HepG2 (cell line): ENCODE data around the gene SLC24A4. TPM values are rescaled to one million over a fixed set of nuclear protein-coding genes. Genes with fewer than 3 reads are reported as not detected.

ENCODE experiments used
- ATAC-seq: fragments of 200-7000 bp; cut with Tn5 transposase; 3 replicates; pipeline ENCODE4 v1.9.1; 2020; ENCODE audit warnings: mild to moderate bottlenecking, moderate library complexity
- BruUV-seq: library from RNA; stranded (reverse); fragments of 400-500 nt; replicated peaks from 2 replicates; lab custom pipeline; 2021; lab: Mats Ljungman, UMichigan
- CTCF ChIA-PET: fragments of 300-600 bp; formaldehyde crosslinking; extraction: SDS; loops from one replicate; lab custom pipeline; 2021; ENCODE audit warnings: low total read pairs, inconsistent platforms, low intra/inter-chr PET ratio; lab: Yijun Ruan, JAX
- POLR2A ChIA-PET: fragments of 350-600 bp; sonication (Branson Sonifier 250); formaldehyde crosslinking; loops from one replicate; lab custom pipeline; 2020; ENCODE audit warnings: antibody characterized with exemption, inconsistent platforms; lab: Yijun Ruan, JAX
- DNase-seq: peaks from one replicate; pipeline ENCODE4 v3.0.0-alpha.2; 2015; ENCODE audit warnings: low spot score
- FAIRE-seq: peaks from 3 replicates; lab custom pipeline; 2011; peaks lifted over from hg19 to GRCh38; lab: Jason Lieb, UNC
- H2AFZ ChIP-seq: one replicate; pipeline ENCODE4 v1.6.1; 2011; ENCODE audit warnings: low read length, inconsistent platforms
- H3K27ac ChIP-seq: fragments of 300-600 bp; 3 replicates; pipeline ENCODE4 v1.8.0; 2011; ENCODE audit warnings: mixed run types, mild to moderate bottlenecking, mixed read lengths, low read length, inconsistent platforms; ENCODE audit not compliant: insufficient read depth; ENCODE audit errors: extremely low read length
- H3K27me3 ChIP-seq, 2 experiments: fragments of 200-600 bp in 1 of 2; 2 replicates in 1 of 2; 3 replicates in 1 of 2; pipeline versions ENCODE4 v1.6.0 to v1.8.0; 2011; ENCODE audit warnings: low read length in 2 of 2, mild to moderate bottlenecking in 2 of 2, moderate library complexity in 2 of 2, inconsistent platforms in 1 of 2; ENCODE audit not compliant: insufficient read depth in 2 of 2, control insufficient read depth in 1 of 2
- H3K36me3 ChIP-seq, 2 experiments: fragments of 200-600 bp in 1 of 2; replicated peaks in 1 of 2; 2 replicates in 1 of 2; 3 replicates in 1 of 2; pipeline versions ENCODE4 v1.5.1 to v1.8.0; 2011; ENCODE audit warnings: low read length in 2 of 2, inconsistent platforms in 1 of 2; ENCODE audit not compliant: insufficient read depth in 2 of 2, control insufficient read depth in 1 of 2
- H3K4me1 ChIP-seq: 2 replicates; pipeline ENCODE4 v1.5.1; 2012; ENCODE audit warnings: low read length, inconsistent platforms; ENCODE audit not compliant: insufficient read depth
- H3K4me2 ChIP-seq: 2 replicates; pipeline ENCODE4 v1.6.0; 2011; ENCODE audit warnings: low read depth, low read length, inconsistent platforms
- H3K4me3 ChIP-seq, 3 experiments: fragments of 200-600 bp in 1 of 3; sonication (generic), shearing (Covaris generic) in 1 of 3; replicated peaks in 1 of 3; 2 replicates each; pipeline ENCODE4 v1.5.1; 2011 to 2016; ENCODE audit warnings: low read length in 3 of 3, inconsistent platforms in 2 of 3, low read depth in 2 of 3, mild to moderate bottlenecking in 2 of 3, control low read depth in 1 of 3, mixed read lengths in 1 of 3; ENCODE audit not compliant: insufficient read depth in 1 of 3
- H3K79me2 ChIP-seq: one replicate; pipeline ENCODE4 v1.6.1; 2011; ENCODE audit warnings: low read length, inconsistent platforms; ENCODE audit not compliant: insufficient read depth
- H3K9ac ChIP-seq: 2 replicates; pipeline ENCODE4 v1.6.0; 2011; ENCODE audit warnings: mild to moderate bottlenecking, low read depth, low read length, inconsistent platforms; ENCODE audit not compliant: insufficient read depth
- H3K9me3 ChIP-seq: 2 replicates; pipeline ENCODE4 v1.5.1; 2012; ENCODE audit warnings: mild to moderate bottlenecking, low read length
- H4K20me1 ChIP-seq: 2 replicates; pipeline ENCODE4 v1.6.0; 2011; ENCODE audit warnings: inconsistent platforms, mild to moderate bottlenecking, low read length, moderate library complexity; ENCODE audit not compliant: insufficient read depth
- FOXK1 ChIP-seq: sonication (generic); formaldehyde crosslinking; IDR thresholded peaks from 2 replicates; pipeline ENCODE4 v1.4.0; 2020; ENCODE audit warnings: low read depth, missing genetic modification reagents, borderline replicate concordance
- FOXK2 ChIP-seq: fragments of 450-650 bp; IDR thresholded peaks from 2 replicates; pipeline ENCODE4 v1.6.1; 2016
- GTF3A ChIP-seq: sonication (generic); formaldehyde crosslinking; conservative IDR thresholded peaks from 2 replicates; pipeline ENCODE4 v1.4.0; 2020; ENCODE audit warnings: mild to moderate bottlenecking, missing genetic modification reagents
- PATZ1 ChIP-seq: sonication (generic); formaldehyde crosslinking; IDR thresholded peaks from 2 replicates; pipeline ENCODE4 v1.4.0; 2020; ENCODE audit warnings: missing genetic modification reagents
- TFDP2 ChIP-seq: sonication (generic); formaldehyde crosslinking; IDR thresholded peaks from 2 replicates; pipeline ENCODE4 v1.4.0; 2020; ENCODE audit warnings: missing genetic modification reagents
- ZNF280B ChIP-seq: sonication (generic); formaldehyde crosslinking; IDR thresholded peaks from 2 replicates; pipeline ENCODE4 v1.5.0; 2020; ENCODE audit warnings: missing genetic modification reagents, mild to moderate bottlenecking, borderline replicate concordance
- ZNF451 ChIP-seq: sonication (generic); formaldehyde crosslinking; IDR thresholded peaks from 2 replicates; pipeline ENCODE4 v1.5.0; 2020; ENCODE audit warnings: mild to moderate bottlenecking, missing genetic modification reagents
- ZNF468 ChIP-seq: sonication (generic); formaldehyde crosslinking; IDR thresholded peaks from 2 replicates; pipeline ENCODE4 v1.8.0; 2022; ENCODE audit warnings: mild to moderate bottlenecking, moderate library complexity, missing genetic modification reagents
- ZNF552 ChIP-seq: sonication (generic); formaldehyde crosslinking; IDR thresholded peaks from 2 replicates; pipeline ENCODE4 v1.9.0; 2022; ENCODE audit warnings: missing genetic modification reagents, mild to moderate bottlenecking, borderline replicate concordance
- ZNF704 ChIP-seq: sonication (generic); formaldehyde crosslinking; IDR thresholded peaks from 2 replicates; pipeline ENCODE4 v1.8.1; 2023; ENCODE audit warnings: mild to moderate bottlenecking, inconsistent platforms, moderate library complexity, missing genetic modification reagents, borderline replicate concordance
- WGBS: methylation state at CpG from one replicate; pipeline ENCODE4 v1.1.6; 2017; ENCODE audit warnings: low lambda C conversion rate; 5-methylcytosine and 5-hydroxymethylcytosine counted together
- in situ Hi-C: cut with HindIII; loops from 2 replicates; pipeline ENCODE4 v1.10.0; 2017; ENCODE audit warnings: low pct_unique_long_range_greater_than_20kb; ENCODE audit not compliant: extremely low pct_ligation_motif_present
- intact Hi-C: fragments of 100-400 bp; cut with micrococcal nuclease; formaldehyde crosslinking; loops from one replicate; pipeline ENCODE4 v1.10.0; 2022; ENCODE audit not compliant: unreplicated experiment
- polyA plus RNA-seq, 8 experiments: library from polyadenylated mRNA; depleted of rRNA in 3 of 8; stranded (reverse) in 7 of 8; unstranded in 1 of 8; fragments of >200 nt; fragmentation: Illumina TruSeq in 4 of 8; extraction: Trizol in 4 of 8; gene quantifications; 2 replicates each; pipeline versions ENCODE4 v1.2.1 to v1.2.3, GENCODE V29; 2011 to 2016; ENCODE audit warnings: low read depth in 4 of 8, missing spikeins in 1 of 8, mixed read lengths in 1 of 8; ENCODE audit not compliant: insufficient read depth in 1 of 8
- total RNA-seq, 5 experiments: library from RNA; depleted of rRNA; stranded (reverse); fragments of >200 nt; fragmentation: Illumina TruSeq; extraction: Trizol; gene quantifications; 2 replicates each; pipeline ENCODE4 v1.2.3, GENCODE V29; 2016; ENCODE audit warnings: low read depth in 1 of 5
- TF ChIP-seq, protein P1 (sequence below): sonication (generic); formaldehyde crosslinking; IDR thresholded peaks from 2 replicates; pipeline ENCODE4 v1.4.0; 2020; ENCODE audit warnings: missing genetic modification reagents, mild to moderate bottlenecking, borderline replicate concordance

Gene SLC24A4
- total and polyA plus RNA-seq, 2 of the 13 experiments (the other 11 are each of a cell fraction or from before 2014, with no cell fraction given): not detected

DNA sequence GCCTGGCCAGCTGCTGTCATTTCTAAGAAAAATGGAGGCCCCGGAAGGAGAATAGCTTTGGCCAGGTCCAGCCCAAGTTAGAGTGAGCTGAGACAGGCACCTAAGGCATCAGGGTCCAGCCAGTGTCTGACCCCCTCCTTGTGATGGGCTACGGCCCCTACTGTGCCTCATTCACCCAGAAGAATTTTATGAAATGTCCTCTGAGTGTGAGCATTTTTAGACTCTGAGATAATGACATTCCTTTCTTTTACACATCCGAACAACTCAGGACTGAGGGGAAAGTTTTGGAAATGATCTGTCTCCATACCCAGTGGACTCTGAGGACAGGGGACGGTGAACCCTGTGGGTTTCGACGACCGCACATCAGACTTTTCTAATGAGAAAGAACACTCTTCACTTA is 50.4 kb downstream of the SLC24A4 start (continued):
- TF ChIP-seq ZNF552 (CRISPR knock-in tag) (no peak), PATZ1 (CRISPR knock-in tag) (no peak), ZNF451 (no peak), GTF3A (CRISPR knock-in tag) (no peak)
- TF ChIP-seq, protein P1, sequence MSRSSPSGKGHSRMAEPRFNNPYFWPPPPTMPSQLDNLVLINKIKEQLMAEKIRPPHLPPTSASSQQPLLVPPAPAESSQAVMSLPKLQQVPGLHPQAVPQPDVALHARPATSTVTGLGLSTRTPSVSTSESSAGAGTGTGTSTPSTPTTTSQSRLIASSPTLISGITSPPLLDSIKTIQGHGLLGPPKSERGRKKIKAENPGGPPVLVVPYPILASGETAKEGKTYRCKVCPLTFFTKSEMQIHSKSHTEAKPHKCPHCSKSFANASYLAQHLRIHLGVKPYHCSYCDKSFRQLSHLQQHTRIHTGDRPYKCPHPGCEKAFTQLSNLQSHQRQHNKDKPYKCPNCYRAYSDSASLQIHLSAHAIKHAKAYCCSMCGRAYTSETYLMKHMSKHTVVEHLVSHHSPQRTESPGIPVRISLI (CRISPR knock-in tag): no peak

GRCh38 chr14:92380131-92380530 is 57.2 kb downstream of the SLC24A4 start:
- in situ Hi-C loops (no loop called here), intact Hi-C loops (no loop called here)
- CTCF ChIA-PET: no interaction called here
- TF ChIP-seq ZNF280B (CRISPR knock-in tag) (no peak), FOXK1 (no peak), FOXK2 (no peak), TFDP2 (CRISPR knock-in tag) (no peak), ZNF468 (no peak), ZNF704 (CRISPR knock-in tag) (no peak)
- no peak overlapping the region for H3K9ac ChIP-seq
- peaks cover 2 to 36% of the 10 kb centered on the region in 2 experiments; a peak in 4 of 5 replicates for H3K27me3 ChIP-seq
- H3K79me2 ChIP-seq: no peaks in the 10 kb centered on the region
- DNase-seq: no peak
- no TSS peak for BruUV-seq
- 0% methylated on average over 4 of the region's 10 CpGs for WGBS
- H3K36me3 ChIP-seq: no peaks in the 10 kb centered on the region
- H4K20me1 ChIP-seq: no peaks in the 10 kb centered on the region
- no peak overlapping the region for H3K4me2 ChIP-seq
- no peak overlapping the region for H2AFZ ChIP-seq
- H3K4me3 ChIP-seq: no peak overlapping the region
- H3K9me3 ChIP-seq: no peaks in the 10 kb centered on the region
- H3K4me1 ChIP-seq: no peaks in the 10 kb centered on the region
- H3K27ac ChIP-seq: no peak overlapping the region
- no peak for ATAC-seq
- FAIRE-seq: no peak
- POLR2A ChIA-PET: no interaction called here
